Lower lobe of right lung (tissue), 2 donors: ENCODE results near the gene SNRPN. TPM values are rescaled to one million over a fixed set of nuclear protein-coding genes. Genes with fewer than 3 reads are reported as not detected.
"Not testable (repeated sequence)": the region's sequence is repeated elsewhere in the genome, so short reads cannot be mapped to it uniquely, and the experiment has no call there.

Experiments used
- ATAC-seq, 2 donors: fragments of 200-7000 bp; cut with Tn5 transposase; one replicate each; pipeline ENCODE4 v1.9.1; 2020 to 2022; ENCODE audit warnings: mild to moderate bottlenecking in 2 of 2, moderate library complexity in 2 of 2
- DNase-seq: peaks from one replicate; pipeline ENCODE4 v3.0.0-alpha.2; 2020
- H3K27ac ChIP-seq: fragments of 200-600 bp; one replicate; pipeline ENCODE4 v1.8.0; 2022
- H3K27me3 ChIP-seq: fragments of 200-600 bp; one replicate; pipeline ENCODE4 v1.8.0; 2022; ENCODE audit warnings: low read depth
- H3K36me3 ChIP-seq: fragments of 200-600 bp; one replicate; pipeline ENCODE4 v1.8.0; 2022; ENCODE audit warnings: mild to moderate bottlenecking
- H3K4me1 ChIP-seq: fragments of 200-600 bp; one replicate; pipeline ENCODE4 v1.8.0; 2022
- H3K4me3 ChIP-seq: fragments of 200-600 bp; one replicate; pipeline ENCODE4 v1.8.0; 2022; ENCODE audit warnings: mild to moderate bottlenecking
- H3K9me3 ChIP-seq: fragments of 200-600 bp; one replicate; pipeline ENCODE4 v1.8.0; 2022
- CTCF ChIP-seq: fragments of 200-600 bp; IDR thresholded peaks from one replicate; pipeline ENCODE4 v1.8.0; 2022; ENCODE audit warnings: antibody characterized with exemption, mild to moderate bottlenecking
- intact Hi-C: fragments of 100-400 bp; cut with DNase I; formaldehyde crosslinking; loops from one replicate; pipeline ENCODE4 v1.11.0; 2022
- total RNA-seq: library from RNA; stranded (reverse); fragmentation: NEBNext Ultra II Directional; extraction: Animal tissue kit (Norgen Biotek cat#: 25700); gene quantifications from one replicate; pipeline ENCODE4 v1.2.1, GENCODE V29; 2021
- donor health status: DM: no; HTN: yes; CAD: no; lungs with severe emphysema.

Gene SNRPN
- total RNA-seq, 1 donor from 2014 or later, result 76.4 TPM

DNA sequence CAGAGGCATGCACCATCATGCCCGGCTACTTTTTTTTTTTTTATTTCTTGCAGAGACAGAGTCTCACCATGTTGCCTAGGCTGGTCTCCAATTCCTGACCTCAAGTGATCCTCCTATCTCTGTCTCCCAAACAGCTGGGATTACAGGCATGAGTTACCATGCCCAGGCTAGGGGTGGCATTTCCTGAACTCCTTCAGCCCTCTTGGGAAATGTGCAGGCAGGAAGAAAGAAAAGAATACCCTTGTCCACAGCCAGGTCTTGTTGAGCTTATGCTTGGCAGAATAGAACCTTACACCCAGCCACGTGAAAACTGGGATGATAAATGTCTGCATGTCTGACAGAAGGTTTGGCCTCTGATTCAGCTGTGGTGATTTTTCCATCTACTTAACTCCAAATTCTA, 30.2 kb upstream of the SNRPN start:
- no peaks in the 10 kb centered on the region for H3K27me3 ChIP-seq
- ATAC-seq (no peak), DNase-seq (no peak)
- no peak overlapping the region for H3K27ac ChIP-seq
- H3K36me3 ChIP-seq, result no peaks in the 10 kb centered on the region
- no peaks in the 10 kb centered on the region for H3K9me3 ChIP-seq
- H3K4me1 ChIP-seq, result no peaks in the 10 kb centered on the region
- no peak for TF ChIP-seq CTCF
- H3K4me3 ChIP-seq, result no peak overlapping the region
- intact Hi-C loops, result no loop called here

DNA sequence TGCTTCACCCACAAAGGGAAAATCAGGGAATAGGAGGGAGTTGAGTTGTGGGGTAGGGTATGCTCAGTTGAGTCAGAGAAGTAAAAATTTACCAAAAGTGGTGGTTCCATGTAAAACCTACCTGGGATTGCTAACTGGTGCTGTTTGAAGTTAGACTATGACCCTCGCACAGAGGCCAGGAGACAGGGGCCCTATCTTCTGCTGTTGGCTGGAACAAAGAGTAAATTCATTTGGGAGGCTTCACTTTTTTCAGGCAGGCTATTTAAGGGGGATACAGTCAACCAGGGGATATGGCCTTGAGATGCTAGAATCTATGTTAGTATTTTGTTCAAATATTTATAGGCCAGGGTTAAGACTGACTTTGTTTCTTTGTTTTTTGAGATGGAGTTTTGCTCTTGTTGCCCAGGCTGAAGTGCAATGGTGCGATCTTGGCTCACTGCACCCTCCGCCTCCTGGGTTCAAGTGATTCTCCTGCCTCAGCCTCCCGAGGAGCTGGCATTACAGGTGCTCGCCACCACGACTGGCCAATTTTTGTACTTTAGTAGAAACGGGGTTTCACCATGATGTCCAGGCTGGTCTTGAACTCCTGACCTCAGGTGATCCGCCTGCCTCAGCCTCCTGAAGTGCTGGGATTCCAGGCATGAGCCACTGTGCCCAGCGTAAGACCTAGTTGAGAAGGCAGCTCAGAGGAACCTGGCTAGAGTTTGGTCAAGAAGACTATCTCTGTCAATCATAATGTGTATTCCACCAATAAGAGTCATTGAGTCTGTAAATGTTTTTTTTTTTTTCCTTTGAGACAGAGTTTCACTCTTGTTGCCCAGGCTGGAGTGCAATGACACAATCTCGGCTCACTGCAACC, 22.7 kb upstream of the SNRPN start:
- H3K27ac ChIP-seq, DNase-seq, intact Hi-C loops, H3K4me3 ChIP-seq, H3K27me3 ChIP-seq, H3K36me3 ChIP-seq, ATAC-seq, H3K4me1 ChIP-seq, H3K9me3 ChIP-seq: not testable (repeated sequence)

GRCh38 chr15:24933716-24934115, 21.1 kb upstream of the SNRPN start:
- DNase-seq (no peak), ATAC-seq (no peak)
- no peaks in the 10 kb centered on the region for H3K4me1 ChIP-seq
- no peak for TF ChIP-seq CTCF
- no peak overlapping the region for H3K4me3 ChIP-seq
- H3K27ac ChIP-seq, result no peak overlapping the region
- no peaks in the 10 kb centered on the region for H3K36me3 ChIP-seq
- peaks cover 5% of the 10 kb centered on the region for H3K9me3 ChIP-seq
- no peaks in the 10 kb centered on the region for H3K27me3 ChIP-seq
- intact Hi-C loops, result no loop called here

DNA sequence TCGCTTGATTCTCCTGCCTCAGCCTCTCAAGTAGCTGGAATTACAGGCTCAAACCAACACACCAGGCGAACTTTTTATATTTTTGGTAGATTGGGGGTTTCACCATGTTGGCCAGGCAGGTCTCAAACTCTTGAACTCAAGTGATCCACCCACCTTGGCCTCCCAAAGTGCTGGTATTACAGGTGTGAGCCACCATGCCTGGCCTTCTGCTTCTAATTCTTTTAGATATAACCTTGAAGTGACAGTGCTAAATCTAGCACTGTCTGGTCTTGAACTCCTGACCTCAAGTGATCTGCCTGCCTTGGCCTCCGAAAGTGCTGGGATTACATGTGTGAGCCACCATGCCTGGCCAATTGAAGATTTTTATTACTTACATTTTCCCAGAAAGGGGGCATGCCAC, 16.6 kb upstream of the SNRPN start:
- H3K9me3 ChIP-seq, DNase-seq, H3K36me3 ChIP-seq, H3K4me3 ChIP-seq, H3K27ac ChIP-seq, H3K4me1 ChIP-seq, intact Hi-C loops, ATAC-seq, H3K27me3 ChIP-seq: not testable (repeated sequence)

DNA sequence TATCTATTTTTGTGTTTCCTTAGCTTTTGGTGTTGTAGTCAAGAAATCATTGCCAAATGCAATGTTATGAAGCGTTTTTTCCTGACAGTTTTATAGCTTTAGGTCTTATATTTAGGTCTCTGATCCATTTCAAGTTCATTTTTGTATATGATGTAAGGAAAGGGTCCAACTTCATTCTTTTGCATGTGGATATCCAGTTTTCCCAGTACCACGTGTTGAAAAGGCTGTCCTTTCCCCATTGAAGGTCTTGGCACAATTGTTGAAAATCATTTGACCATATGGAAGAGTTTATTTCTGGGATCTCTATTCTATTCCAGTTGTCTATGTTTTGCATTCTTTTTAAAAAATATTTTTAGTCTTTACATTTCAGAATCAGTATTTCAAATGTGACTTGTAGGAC, 14.6 kb upstream of the SNRPN start:
- intact Hi-C loops, result no loop called here
- Histone ChIP-seq H3K36me3 (no peaks in the 10 kb centered on the region), H3K27ac (no peak overlapping the region), H3K4me3 (no peak overlapping the region), H3K9me3 (peaks cover under 1% of the 10 kb centered on the region), H3K27me3 (no peaks in the 10 kb centered on the region), H3K4me1 (no peaks in the 10 kb centered on the region)
- DNase-seq, result no peak
- ATAC-seq, result no peak
- TF ChIP-seq CTCF, result no peak

DNA sequence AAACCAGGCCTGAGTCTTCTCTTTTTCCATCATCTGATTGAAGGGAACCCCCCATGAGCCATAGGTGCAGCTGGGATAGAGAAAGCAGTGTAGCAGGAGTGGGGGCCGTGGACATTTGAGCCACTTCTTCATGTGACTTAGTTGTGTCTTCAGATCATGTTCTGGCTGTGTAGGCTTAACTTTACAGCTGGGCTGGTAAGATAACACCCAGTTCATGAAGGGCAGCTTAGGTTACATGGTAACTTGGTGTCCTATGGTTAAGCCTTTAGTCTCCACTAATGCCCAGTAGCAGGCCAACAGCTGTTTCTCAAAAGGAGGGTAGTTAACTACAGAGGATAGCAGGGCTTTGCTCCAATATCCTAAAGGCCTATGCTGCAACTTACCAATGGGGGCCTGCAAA, 11.4 kb upstream of the SNRPN start:
- ATAC-seq, result no peak
- Histone ChIP-seq H3K36me3 (no peaks in the 10 kb centered on the region), H3K27ac (no peak overlapping the region)

More for the DNA sequence above, 11.4 kb upstream of the SNRPN start:
- Histone ChIP-seq H3K27me3 (no peaks in the 10 kb centered on the region), H3K4me1 (no peaks in the 10 kb centered on the region), H3K4me3 (no peak overlapping the region), H3K9me3 (no peaks in the 10 kb centered on the region)
- TF ChIP-seq CTCF, result no peak
- intact Hi-C loops, result no loop called here
- DNase-seq, result no peak
